Skeletal muscle cell (primary cell): Measurements from ENCODE around the gene TRAPPC2B.

ENCODE experiments used
- DNase-seq: peaks from one replicate; pipeline ENCODE4 v3.0.0-alpha.2; 2010; ENCODE audit warnings: low read depth
- H3K4me3 ChIP-seq: 2 replicates; pipeline ENCODE4 v1.5.1; 2011; ENCODE audit warnings: low read depth, mild to moderate bottlenecking, control low read depth, low read length, moderate library complexity

Gene TRAPPC2B

DNA sequence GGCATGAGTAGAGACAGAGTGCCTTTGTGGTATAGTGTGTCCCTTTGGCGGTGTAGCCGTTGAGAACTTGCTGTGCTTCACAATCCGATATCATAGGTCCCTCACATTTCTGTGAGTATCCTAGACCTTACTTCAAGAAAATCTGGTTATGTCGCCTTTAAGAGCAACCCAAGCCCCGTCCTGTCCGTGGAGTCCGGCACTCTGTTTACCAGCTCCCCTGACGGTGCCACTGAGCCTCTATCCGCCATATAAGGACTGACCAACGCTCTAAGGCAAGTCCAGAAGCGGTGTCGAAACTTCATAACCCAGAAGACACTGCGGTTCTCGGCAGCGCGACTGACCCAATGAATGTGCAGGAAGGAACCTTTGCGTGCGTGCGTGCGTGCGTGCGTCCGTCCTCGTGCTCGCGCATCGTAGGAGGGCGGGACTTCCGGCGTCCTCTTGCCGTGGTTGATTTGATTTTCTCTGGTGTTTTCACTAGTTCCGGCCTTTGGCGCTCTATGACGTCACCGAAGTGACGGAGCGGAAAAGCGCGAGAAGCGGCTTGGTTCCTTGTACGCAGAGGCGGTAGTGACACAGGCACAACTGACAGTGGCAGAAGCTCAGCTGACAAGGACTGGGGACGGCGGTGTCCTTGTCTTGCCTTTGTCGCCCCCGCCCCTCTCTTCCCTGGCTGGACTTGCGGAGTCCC, at the start of gene TRAPPC2B, which contains the start of gene ZNF547:
TRAPPC2B (plus strand) TSS at position 555 of the 691 bp plus-strand sequence. CDS start 1,283 bp downstream, outside the sequence.
ZNF547 (plus strand) TSS at position 555 of the 691 bp plus-strand sequence. CDS start 5,005 bp downstream, outside the sequence.
- H3K4me3 ChIP-seq = peak within 1 kb of the TSS; percentile 68
- peak; percentile 99 for DNase-seq

DNA sequence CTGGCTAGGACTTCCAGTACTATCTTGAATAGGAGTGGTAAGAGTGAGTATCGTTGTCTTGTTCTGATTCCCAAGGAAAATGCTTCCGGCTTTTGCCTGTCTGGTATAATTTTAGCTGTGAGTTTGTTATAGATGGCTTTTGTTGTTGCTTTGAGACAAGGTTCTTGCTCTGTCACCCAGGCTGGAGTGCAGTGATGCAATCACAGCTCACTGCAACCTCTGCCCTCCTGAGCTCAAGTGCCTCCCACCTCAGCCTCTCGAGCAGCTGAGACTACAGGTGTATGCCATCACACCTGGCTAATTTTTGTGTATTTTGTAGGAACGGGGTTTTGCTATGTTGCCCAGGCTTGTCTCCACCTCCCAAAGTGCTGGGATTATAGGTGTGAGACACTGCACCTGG, 49.2 kb upstream of the TRAPPC2B start:
- DNase-seq = no peak

DNA sequence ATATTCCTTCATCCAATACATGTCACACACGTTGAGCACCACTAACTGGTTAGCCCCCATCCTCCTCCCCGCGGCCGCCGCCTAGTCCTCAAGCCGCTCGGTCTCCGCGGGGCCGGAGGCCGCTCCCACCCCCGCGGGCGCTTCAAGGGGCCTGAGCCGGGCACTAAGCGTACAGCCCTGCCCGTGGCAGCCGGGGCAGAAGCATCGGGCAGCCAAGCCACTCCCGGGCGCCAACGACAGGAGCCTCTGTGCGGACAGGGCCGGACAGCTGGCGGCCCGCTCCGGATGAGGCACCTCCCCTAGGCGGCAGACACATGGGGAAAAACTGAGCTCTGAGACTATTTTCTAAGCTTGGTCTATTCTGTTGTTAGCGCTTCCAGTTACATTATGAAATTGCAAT, 45.8 kb upstream of the TRAPPC2B start:
- DNase-seq = no peak
- peak overlapping the region; percentile 6 for H3K4me3 ChIP-seq

More for the DNA sequence above, 49.2 kb upstream of the TRAPPC2B start:
- H3K4me3 ChIP-seq = no peak overlapping the region

DNA sequence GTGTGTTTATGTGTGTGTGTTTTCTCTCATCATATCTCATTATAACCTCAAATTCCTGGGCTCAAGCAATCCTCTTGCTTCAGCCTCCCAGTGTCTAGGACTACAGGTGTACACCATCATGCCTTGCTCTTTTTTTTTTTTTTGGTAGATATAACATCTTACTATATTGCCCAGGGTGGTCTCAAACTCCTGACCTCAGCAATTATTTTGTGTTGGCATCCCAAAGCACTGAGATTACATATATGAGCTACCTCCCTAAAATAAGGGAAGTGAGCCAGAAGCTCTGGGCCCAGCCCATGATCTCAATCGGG, 43.5 kb upstream of the TRAPPC2B start:
- DNase-seq = no peak
- H3K4me3 ChIP-seq = peak overlapping the region; percentile 86

- peak; percentile 83 for DNase-seq
- H3K4me3 ChIP-seq = peak within 1 kb of the TSS; percentile 86
These were observed 42.9 kb upstream of the TRAPPC2B start, which contains the start of gene ZNF543 for GRCh38 chr19:57320180-57321084. ZNF543 (plus strand) TSS chr19:57320472; CDS start chr19:57320854, 382 bp downstream.

GRCh38 chr19:57321116-57321515, 42.2 kb upstream of the TRAPPC2B start:
- peak overlapping the region; percentile 86 for H3K4me3 ChIP-seq
- DNase-seq = no peak

DNA sequence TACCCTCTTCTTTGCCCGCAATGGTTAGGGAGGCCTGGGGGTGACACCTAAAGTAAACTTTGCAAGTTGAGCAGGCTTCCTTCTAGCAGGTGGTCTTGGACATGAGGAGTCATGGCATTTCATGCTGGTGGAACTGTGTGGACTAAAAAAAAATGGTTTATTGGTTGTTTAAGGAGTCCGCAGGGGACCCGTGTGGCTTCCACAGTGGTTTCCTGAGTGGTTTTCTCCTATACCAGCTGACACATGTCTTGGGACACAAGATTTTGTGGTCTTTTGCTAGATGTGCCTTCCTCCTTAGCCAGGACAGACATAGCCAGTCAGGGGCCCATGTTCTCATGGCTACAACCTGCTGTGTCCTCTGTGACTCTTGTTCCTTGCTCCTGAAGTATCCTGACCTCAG, 41.6 kb upstream of the TRAPPC2B start:
- H3K4me3 ChIP-seq = no peak overlapping the region
- DNase-seq = no peak

DNA sequence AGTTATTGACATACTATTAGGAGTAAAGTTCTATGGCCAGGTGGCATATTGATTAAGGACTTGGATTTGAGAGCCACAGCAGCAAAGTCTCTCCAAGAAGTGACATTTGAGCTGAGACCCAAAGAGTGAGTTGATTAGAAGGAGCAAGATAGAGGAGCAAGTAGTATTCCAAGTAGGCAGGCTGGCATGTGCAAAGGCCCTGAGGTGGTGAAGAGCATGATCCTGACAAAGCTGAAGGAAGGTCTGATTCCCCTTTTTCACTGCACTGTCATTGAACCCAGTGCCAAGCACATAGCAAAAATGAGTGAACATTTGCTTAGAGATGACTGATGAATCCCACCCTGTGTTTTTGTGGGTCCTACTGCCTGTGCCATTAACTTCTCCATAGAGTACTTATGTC, 38.4 kb upstream of the TRAPPC2B start:
- DNase-seq = no peak

DNA sequence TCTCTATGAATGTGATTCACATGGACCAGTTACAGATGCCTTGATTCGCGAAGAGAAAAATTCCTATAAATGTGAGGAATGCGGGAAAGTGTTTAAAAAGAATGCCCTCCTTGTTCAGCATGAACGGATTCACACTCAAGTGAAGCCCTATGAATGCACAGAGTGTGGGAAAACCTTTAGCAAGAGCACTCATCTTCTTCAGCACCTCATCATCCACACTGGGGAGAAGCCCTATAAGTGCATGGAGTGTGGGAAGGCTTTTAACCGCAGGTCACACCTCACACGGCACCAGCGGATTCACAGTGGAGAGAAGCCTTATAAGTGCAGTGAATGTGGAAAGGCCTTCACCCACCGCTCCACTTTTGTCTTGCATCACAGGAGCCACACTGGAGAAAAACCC, 35.4 kb upstream of the TRAPPC2B start:
- H3K4me3 ChIP-seq = no peak overlapping the region
- no peak for DNase-seq

More for the DNA sequence above, 38.4 kb upstream of the TRAPPC2B start:
- H3K4me3 ChIP-seq = no peak overlapping the region

DNA sequence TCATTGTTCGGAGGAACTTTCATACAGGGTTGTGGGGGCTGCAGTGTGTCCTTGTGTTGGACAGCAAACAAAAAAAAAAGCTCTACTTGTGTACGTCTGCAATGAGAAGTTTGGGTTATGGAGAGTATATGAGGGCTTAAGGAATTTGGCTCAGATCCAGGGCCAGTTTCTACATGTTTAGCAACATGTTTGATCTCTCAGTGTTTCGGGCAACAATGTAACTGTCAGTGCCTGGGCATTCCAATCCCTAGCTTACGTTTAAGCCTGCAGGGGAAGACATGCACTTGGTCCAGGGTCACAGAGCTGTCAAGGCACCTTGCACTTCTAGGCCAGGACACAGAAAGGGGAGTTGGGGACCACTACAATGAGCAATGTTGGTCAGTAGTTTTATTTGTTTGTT, 29.2 kb upstream of the TRAPPC2B start:
- no peak overlapping the region for H3K4me3 ChIP-seq

DNA sequence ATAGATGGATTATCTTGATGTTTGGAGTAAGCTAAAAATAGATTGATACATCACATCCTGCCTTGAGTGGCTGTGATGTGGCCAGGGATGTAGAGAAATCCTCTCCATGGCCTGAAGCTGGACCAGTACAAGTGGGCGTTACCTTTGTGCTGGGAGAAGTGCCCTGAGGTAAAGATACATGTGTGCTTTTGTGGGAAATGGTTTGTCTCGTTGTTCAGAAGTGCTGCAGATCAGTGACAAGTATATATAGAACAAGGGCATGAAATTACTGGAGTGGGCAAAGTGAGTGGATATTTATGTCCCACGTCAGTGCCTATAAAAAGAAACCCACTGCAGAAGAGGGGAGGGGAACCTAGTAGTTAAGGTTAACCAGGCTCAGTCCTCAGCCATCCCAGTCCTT, 24.5 kb upstream of the TRAPPC2B start:
- H3K4me3 ChIP-seq = no peak overlapping the region
- DNase-seq = no peak

More for the DNA sequence above, 29.2 kb upstream of the TRAPPC2B start:
- DNase-seq = no peak

GRCh38 chr19:57342582-57342981, 20.8 kb upstream of the TRAPPC2B start:
- H3K4me3 ChIP-seq = no peak overlapping the region
- DNase-seq = no peak

- no peak overlapping the region for H3K4me3 ChIP-seq
- DNase-seq = no peak
These were observed 15.2 kb upstream of the TRAPPC2B start for GRCh38 chr19:57348136-57348535.

DNA sequence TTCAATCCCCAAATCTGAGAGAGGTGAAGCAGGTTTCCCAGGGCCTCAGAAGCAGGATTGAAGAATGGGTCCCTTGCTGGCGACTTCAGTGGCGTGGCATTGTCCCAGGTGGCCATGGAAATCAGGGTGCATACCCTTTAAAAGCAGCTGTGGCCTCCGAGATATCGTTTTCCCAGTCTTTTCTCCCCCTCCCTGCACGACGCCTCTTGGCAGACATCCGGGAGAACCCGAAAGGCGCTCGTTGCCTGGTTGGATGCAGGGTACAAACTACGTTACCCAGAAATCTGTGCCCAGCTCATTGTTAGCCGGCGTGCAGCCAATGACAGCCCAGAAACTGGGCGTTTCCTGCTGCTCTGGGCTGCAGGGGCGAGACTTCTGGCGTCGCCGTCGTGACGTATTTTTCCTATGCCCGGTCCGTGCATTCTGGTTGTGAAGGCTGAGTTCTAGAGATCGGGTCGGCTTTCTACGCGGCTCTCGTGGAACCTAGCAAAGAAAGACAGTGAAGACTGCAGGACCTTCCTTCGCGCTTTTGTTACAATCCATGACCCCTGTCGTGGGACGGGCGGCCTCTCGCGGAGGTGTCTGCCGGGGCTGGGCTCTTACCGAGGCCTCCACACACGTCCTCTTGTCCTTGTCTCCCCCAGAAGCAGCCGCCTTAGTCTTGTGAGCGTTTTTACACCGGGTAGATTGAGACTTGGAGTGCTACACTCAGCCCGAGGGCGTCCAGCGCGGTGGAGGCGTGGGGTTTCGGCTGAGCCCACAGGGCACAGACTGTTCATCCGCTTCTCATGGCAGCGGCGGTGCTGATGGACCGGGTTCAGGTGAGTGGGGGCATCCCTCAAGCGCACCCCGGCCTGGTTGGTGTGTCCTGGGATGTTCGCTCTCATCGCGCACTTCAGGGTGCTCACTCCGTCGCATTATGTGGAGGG, 12.2 kb upstream of the TRAPPC2B start, which contains the start of gene ZNF304:
ZNF304 (plus strand) TSS at position 395 of the 929 bp plus-strand sequence; CDS start at position 789, 394 bp downstream.
- DNase-seq = peak; percentile 83
- peak within 1 kb of the TSS; percentile 99 for H3K4me3 ChIP-seq

DNA sequence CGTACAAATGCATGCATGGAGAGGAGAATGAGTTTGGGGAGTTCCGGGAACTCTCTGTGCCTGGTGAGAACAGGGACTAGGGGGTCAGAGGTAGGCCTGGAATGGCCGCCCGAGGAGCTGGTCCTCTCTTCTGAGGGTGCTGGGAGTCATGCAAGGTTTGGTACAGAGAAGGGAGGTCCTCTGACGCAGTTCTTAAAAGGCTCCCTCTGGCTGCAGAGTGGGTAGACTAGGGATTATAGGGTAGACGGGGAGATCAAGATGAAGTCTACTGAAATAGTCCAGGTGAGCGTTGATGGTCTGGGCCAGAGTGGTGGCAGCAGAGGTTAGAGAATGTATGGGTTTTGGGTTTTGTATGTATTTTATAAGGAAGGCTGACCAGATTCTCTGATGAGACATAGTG, 11.5 kb upstream of the TRAPPC2B start:
- H3K4me3 ChIP-seq = peak overlapping the region; percentile 99

GRCh38 chr19:57355916-57356315, 7.4 kb upstream of the TRAPPC2B start:
- no peak overlapping the region for H3K4me3 ChIP-seq
- no peak for DNase-seq

More for the DNA sequence above, 11.5 kb upstream of the TRAPPC2B start:
- no peak for DNase-seq

DNA sequence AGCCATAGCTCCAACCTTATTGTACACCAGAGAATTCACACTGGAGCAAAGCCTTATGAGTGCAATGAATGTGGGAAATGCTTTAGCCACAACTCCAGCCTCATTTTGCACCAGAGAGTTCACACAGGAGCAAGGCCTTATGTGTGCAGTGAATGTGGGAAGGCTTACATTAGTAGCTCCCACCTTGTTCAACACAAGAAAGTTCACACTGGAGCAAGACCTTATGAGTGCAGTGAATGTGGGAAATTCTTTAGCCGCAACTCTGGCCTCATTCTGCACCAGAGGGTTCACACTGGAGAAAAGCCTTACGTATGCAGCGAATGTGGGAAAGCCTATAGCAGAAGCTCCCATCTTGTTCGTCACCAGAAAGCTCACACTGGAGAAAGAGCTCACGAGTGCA, 5.9 kb upstream of the TRAPPC2B start:
- no peak overlapping the region for H3K4me3 ChIP-seq
- DNase-seq = no peak

DNA sequence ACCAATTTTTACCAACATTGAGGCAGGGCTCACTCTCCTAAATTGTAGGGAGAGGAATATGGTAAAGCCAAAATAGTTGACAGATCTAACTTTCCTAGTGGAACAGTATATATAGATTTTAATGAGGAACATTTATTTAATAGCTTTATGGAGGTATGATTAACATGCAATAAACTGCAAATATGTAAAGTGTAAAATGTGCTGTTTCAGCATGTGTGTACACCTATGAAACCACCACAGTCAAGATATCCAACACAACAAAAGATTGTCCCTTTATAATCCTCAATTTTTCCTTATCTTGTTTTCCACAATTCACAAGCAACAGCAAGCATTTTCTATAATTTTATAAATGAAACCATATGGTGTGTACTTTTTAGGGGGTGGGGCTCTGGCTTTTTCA, 4.1 kb upstream of the TRAPPC2B start:
- no peak for DNase-seq
- no peak overlapping the region for H3K4me3 ChIP-seq

DNA sequence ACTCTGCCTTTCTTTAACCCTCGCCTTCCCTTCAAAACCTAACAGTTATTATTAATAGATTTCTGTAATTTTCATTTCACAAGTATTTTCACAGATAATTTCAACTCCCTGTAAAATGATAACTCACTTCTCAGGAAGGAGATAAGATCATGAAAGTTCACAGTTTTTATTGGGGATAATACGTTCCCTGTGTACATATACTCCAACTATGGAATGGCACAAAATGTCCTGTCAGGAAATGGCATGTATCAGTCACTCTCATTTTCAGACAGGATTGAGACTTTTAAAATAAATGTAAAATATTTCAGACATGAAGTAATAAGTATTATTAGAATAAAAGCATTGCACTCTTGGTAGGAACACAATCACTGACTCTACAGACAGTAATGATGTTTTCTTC, 932 bp upstream of the TRAPPC2B start:
- H3K4me3 ChIP-seq = peak overlapping the region; percentile 68
- DNase-seq = no peak
